AG09309 (cell line): ENCODE data around the gene TTLL11.

Experiments used
- DNase-seq: peaks from one replicate; pipeline ENCODE4 v3.0.0-alpha.2; 2010; ENCODE audit warnings: low read depth
- H3K4me3 ChIP-seq: 2 replicates; pipeline ENCODE4 v1.5.1; 2011; ENCODE audit warnings: mild to moderate bottlenecking, low read depth, low read length, moderate library complexity; ENCODE audit not compliant: control insufficient read depth
- TF ChIP-seq, protein P1 (sequence below): IDR thresholded peaks from 2 replicates; pipeline ENCODE4 v1.5.1; 2011; ENCODE audit warnings: mild to moderate bottlenecking, low read depth, low read length, inconsistent platforms; ENCODE audit not compliant: insufficient read depth, control insufficient read depth; ENCODE audit errors: missing control alignments

TTLL11 gene

DNA sequence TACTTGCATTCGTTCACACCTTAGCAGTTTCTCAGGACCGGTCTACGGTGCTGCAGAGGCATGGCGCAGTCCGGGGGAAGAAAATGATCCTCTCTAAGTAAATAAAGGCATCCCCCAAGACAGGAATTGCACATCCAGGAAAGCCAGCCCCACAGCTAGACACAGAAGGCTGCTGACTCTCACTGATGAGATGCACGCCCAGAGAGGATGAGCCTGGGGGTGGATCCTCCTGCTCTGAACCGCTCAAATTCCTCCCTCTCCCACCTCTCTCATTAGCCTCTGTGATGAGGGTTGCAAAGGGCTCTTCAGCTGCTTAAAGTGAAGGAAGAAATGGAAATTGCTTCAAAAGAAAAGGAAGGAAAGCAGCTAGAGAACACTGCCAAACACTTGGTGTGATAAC is 132.4 kb downstream of the TTLL11 start:
- DNase-seq = no peak
- H3K4me3 ChIP-seq = no peak overlapping the region
- TF ChIP-seq, protein P1, sequence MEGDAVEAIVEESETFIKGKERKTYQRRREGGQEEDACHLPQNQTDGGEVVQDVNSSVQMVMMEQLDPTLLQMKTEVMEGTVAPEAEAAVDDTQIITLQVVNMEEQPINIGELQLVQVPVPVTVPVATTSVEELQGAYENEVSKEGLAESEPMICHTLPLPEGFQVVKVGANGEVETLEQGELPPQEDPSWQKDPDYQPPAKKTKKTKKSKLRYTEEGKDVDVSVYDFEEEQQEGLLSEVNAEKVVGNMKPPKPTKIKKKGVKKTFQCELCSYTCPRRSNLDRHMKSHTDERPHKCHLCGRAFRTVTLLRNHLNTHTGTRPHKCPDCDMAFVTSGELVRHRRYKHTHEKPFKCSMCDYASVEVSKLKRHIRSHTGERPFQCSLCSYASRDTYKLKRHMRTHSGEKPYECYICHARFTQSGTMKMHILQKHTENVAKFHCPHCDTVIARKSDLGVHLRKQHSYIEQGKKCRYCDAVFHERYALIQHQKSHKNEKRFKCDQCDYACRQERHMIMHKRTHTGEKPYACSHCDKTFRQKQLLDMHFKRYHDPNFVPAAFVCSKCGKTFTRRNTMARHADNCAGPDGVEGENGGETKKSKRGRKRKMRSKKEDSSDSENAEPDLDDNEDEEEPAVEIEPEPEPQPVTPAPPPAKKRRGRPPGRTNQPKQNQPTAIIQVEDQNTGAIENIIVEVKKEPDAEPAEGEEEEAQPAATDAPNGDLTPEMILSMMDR = no peak

DNA sequence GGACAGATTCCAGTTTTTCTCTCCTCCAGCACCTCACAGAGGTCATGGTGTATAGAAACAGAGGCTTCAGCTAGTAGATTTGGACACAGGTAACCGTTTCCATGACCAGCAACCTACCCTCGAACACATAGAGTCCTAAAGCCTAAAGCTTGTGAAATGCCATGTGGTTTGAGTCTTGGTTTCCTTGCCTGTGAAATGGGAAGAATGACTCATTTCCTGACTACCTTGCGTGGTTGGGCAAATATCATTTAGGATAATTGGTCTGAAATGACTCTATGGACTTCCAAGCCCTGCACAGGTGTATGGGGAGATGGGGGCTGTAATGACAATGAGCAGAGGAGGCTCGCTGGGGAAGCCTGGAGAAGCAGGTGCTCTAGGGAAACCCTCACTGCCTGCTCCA is 134.6 kb downstream of the TTLL11 start:
- H3K4me3 ChIP-seq = no peak overlapping the region
- TF ChIP-seq, protein P1 = no peak
- no peak for DNase-seq

GRCh38 chr9:121956808-121957207 is 136.3 kb downstream of the TTLL11 start:
- no peak for DNase-seq
- TF ChIP-seq, protein P1 = no peak
- H3K4me3 ChIP-seq = no peak overlapping the region

GRCh38 chr9:121955649-121956048 is 137.5 kb downstream of the TTLL11 start:
- H3K4me3 ChIP-seq = no peak overlapping the region
- DNase-seq = no peak
- TF ChIP-seq, protein P1 = no peak

- no peak overlapping the region for H3K4me3 ChIP-seq
- TF ChIP-seq, protein P1 = no peak
- DNase-seq = no peak
These were observed 138.5 kb downstream of the TTLL11 start for GRCh38 chr9:121954477-121955140.

DNA sequence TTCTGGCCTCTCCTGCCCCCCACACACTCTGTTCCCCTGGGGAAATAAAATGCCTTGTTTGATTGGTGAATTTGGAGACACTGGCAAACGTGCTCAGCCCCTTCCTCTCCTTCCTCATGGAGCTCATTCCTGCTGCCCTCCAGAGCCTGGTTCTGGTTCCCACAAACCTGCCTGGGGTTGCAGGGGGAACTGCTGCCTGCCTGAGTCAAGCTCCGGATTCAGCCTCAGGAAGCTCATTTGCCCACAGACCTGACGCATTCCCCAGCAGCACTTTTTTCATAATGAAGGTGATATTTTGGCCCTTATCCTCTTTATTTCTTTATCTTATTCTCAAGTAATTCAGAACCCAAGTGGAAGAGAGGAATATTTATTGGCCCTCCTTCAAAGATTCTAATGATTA is 140.5 kb downstream of the TTLL11 start:
- no peak for DNase-seq
- TF ChIP-seq, protein P1 = no peak
- H3K4me3 ChIP-seq = no peak overlapping the region
